GM23338 (cell line): ENCODE measurements around the gene CGB1. TPM values are rescaled to one million over a fixed set of nuclear protein-coding genes. Genes with fewer than 3 reads are reported as not detected.

Experiments used
- ATAC-seq: fragments of 200-7000 bp; cut with Tn5 transposase; 3 replicates; pipeline ENCODE4 v1.9.1; 2020
- DNase-seq: peaks from one replicate; pipeline ENCODE4 v3.0.0-alpha.2; 2015; ENCODE audit warnings: low spot score
- H2AFZ ChIP-seq: fragments of 200-600 bp; sonication (generic); 2 replicates; pipeline ENCODE4 v1.8.0; 2016; ENCODE audit warnings: antibody characterized with exemption, mild to moderate bottlenecking, moderate library complexity
- H3F3A ChIP-seq: fragments of 200-600 bp; sonication (generic); replicated peaks from 2 replicates; pipeline ENCODE4 v1.8.0; 2017; ENCODE audit warnings: antibody characterized with exemption, mixed run types, low read depth
- H3K27ac ChIP-seq: fragments of 200-600 bp; sonication (generic); 2 replicates; pipeline ENCODE4 v1.6.1; 2016; ENCODE audit warnings: low read depth
- H3K27me3 ChIP-seq: fragments of 200-600 bp; sonication (generic); 2 replicates; pipeline ENCODE4 v1.8.0; 2016; ENCODE audit warnings: mild to moderate bottlenecking, mixed run types, moderate library complexity; ENCODE audit not compliant: insufficient read depth
- H3K36me3 ChIP-seq: fragments of 200-600 bp; sonication (generic); 2 replicates; pipeline ENCODE4 v1.8.0; 2016; ENCODE audit warnings: mild to moderate bottlenecking; ENCODE audit not compliant: insufficient read depth
- H3K4me1 ChIP-seq: fragments of 200-600 bp; sonication (generic); 2 replicates; pipeline ENCODE4 v1.8.0; 2016; ENCODE audit warnings: mild to moderate bottlenecking, moderate library complexity; ENCODE audit not compliant: insufficient read depth
- H3K4me2 ChIP-seq: fragments of 200-600 bp; sonication (generic); 2 replicates; pipeline ENCODE4 v1.7.1; 2017; ENCODE audit warnings: mixed run types
- H3K4me3 ChIP-seq: fragments of 200-600 bp; sonication (generic); 2 replicates; pipeline ENCODE4 v1.6.1; 2016; ENCODE audit warnings: mixed run types
- H3K79me2 ChIP-seq: fragments of 200-600 bp; sonication (generic); replicated peaks from 2 replicates; pipeline ENCODE4 v1.8.0; 2017; ENCODE audit warnings: mild to moderate bottlenecking; ENCODE audit not compliant: insufficient read depth
- H3K9me2 ChIP-seq: fragments of 200-600 bp; sonication (generic); 2 replicates; pipeline ENCODE4 v1.8.0; 2017; ENCODE audit not compliant: insufficient read depth
- H4K20me1 ChIP-seq: fragments of 200-600 bp; sonication (generic); replicated peaks from 2 replicates; pipeline ENCODE4 v1.8.0; 2017; ENCODE audit warnings: mild to moderate bottlenecking; ENCODE audit not compliant: insufficient read depth
- H3K27ac Mint-ChIP-seq: 2 replicates; pipeline ENCODE4 v1.8.0; 2020; ENCODE audit warnings: inconsistent platforms, mild to moderate bottlenecking, moderate library complexity, mixed read lengths
- H3K27me3 Mint-ChIP-seq: 3 replicates; pipeline ENCODE4 v1.8.0; 2022; ENCODE audit warnings: low read depth, mild to moderate bottlenecking, moderate library complexity, mixed read lengths, inconsistent platforms; ENCODE audit not compliant: insufficient read depth, poor library complexity
- H3K36me3 Mint-ChIP-seq: 3 replicates; pipeline ENCODE4 v1.8.0; 2021; ENCODE audit warnings: low read depth, mild to moderate bottlenecking, inconsistent platforms, moderate library complexity, mixed read lengths
- H3K4me1 Mint-ChIP-seq: 3 replicates; pipeline ENCODE4 v1.8.0; 2020; ENCODE audit warnings: mild to moderate bottlenecking, inconsistent platforms, mixed read lengths
- H3K4me3 Mint-ChIP-seq: 3 replicates; pipeline ENCODE4 v1.8.0; 2021; ENCODE audit warnings: moderate library complexity, mild to moderate bottlenecking, inconsistent platforms, mixed read lengths
- H3K9me3 Mint-ChIP-seq: 3 replicates; pipeline ENCODE4 v1.8.0; 2020; ENCODE audit warnings: moderate library complexity, mild to moderate bottlenecking, inconsistent platforms, mixed read lengths
- ETS1 ChIP-seq: IDR thresholded peaks from 2 replicates; pipeline ENCODE4 v1.6.1; 2016; ENCODE audit warnings: antibody characterized with exemption
- EZH2 ChIP-seq: fragments of 200-600 bp; sonication (generic); IDR thresholded peaks from one replicate; pipeline ENCODE4 v1.8.0; 2017; ENCODE audit warnings: antibody characterized with exemption, mild to moderate bottlenecking, low read depth; ENCODE audit not compliant: unreplicated experiment
- EZH2phosphoT487 ChIP-seq: fragments of 200-600 bp; sonication (generic); IDR thresholded peaks from one replicate; pipeline ENCODE4 v1.8.1; 2018; ENCODE audit warnings: antibody characterized with exemption; ENCODE audit not compliant: unreplicated experiment
- JUNB ChIP-seq: IDR thresholded peaks from one replicate; pipeline ENCODE4 v1.6.1; 2016; ENCODE audit warnings: antibody characterized with exemption; ENCODE audit not compliant: unreplicated experiment
- NANOG ChIP-seq: IDR thresholded peaks from 2 replicates; pipeline ENCODE4 v1.6.1; 2016; ENCODE audit warnings: antibody characterized with exemption, borderline replicate concordance
- POLR2AphosphoS5 ChIP-seq: IDR thresholded peaks from 2 replicates; pipeline ENCODE4 v1.6.1; 2016; ENCODE audit warnings: antibody characterized with exemption, low read depth
- REST ChIP-seq: IDR thresholded peaks from one replicate; pipeline ENCODE4 v1.6.1; 2018; ENCODE audit warnings: antibody characterized with exemption; ENCODE audit not compliant: unreplicated experiment
- STAT1 ChIP-seq: IDR thresholded peaks from one replicate; pipeline ENCODE4 v1.6.1; 2016; ENCODE audit warnings: antibody characterized with exemption; ENCODE audit not compliant: unreplicated experiment
- ZNF114 ChIP-seq: fragments of 250-450 bp; sonication (Bioruptor Pico); IDR thresholded peaks from 2 replicates; pipeline ENCODE4 v1.5.0; 2020; ENCODE audit warnings: mild to moderate bottlenecking, moderate library complexity
- ZNF331 ChIP-seq: fragments of 250-450 bp; sonication (Bioruptor Pico); IDR thresholded peaks from 2 replicates; pipeline ENCODE4 v1.5.0; 2020; ENCODE audit warnings: low read depth, mild to moderate bottlenecking, moderate library complexity
- polyA plus RNA-seq: library from polyadenylated mRNA; unstranded; fragments of >200 nt; fragmentation: Nextera tagmentation; extraction: Ambion mirVana; gene quantifications from 2 replicates; pipeline ENCODE4 v1.2.1, GENCODE V29; 2016
- total RNA-seq: library from RNA; depleted of rRNA; stranded (reverse); fragments of >200 nt; shearing (Covaris generic); gene quantifications from 2 replicates; pipeline ENCODE4 v1.2.3, GENCODE V29; 2014

Gene CGB1
- total and polyA plus RNA-seq, 2 experiments from 2014 or later: 0.52 TPM; not detected in 1

GRCh38 chr19:49014123-49014869, 22.4 kb downstream of the CGB1 start:
- Histone ChIP-seq H3K27me3 (peaks cover 13% of the 10 kb centered on the region), H2AFZ (no peak overlapping the region), H3K27ac (no peak overlapping the region), H3K9me2 (no peaks in the 10 kb centered on the region), H3K4me1 (peaks cover 4% of the 10 kb centered on the region; the same call in 1 of the 2 replicates), H3K79me2 (no peaks in the 10 kb centered on the region), H3K36me3 (no peaks in the 10 kb centered on the region), H3F3A (0 out of 2 replicates have a peak, but pooled peaks cover 3% of the 10 kb centered on the region), H3K4me3 (no peak overlapping the region), H3K4me2 (no peak overlapping the region), H4K20me1 (no peaks in the 10 kb centered on the region; the same call in 1 of the 2 replicates)
- Mint-ChIP-seq H3K4me1 (peaks cover 9% of the 10 kb centered on the region), H3K36me3 (peaks cover 52% of the 10 kb centered on the region), H3K27ac (no peak overlapping the region), H3K9me3 (peaks cover 3% of the 10 kb centered on the region; the same call in 1 of the 3 replicates), H3K4me3 (no peak overlapping the region), H3K27me3 (peaks cover 22% of the 10 kb centered on the region)
- no peak for DNase-seq
- no peak for TF ChIP-seq REST
- TF ChIP-seq POLR2AphosphoS5: no peak
- TF ChIP-seq NANOG: no peak
- TF ChIP-seq EZH2phosphoT487: no peak
- no peak for TF ChIP-seq ETS1
- no peak for ATAC-seq

- Histone ChIP-seq H3K4me1 (no peaks in the 10 kb centered on the region), H3K4me2 (no peak overlapping the region), H3K27me3 (no peaks in the 10 kb centered on the region), H3K27ac (no peak overlapping the region), H2AFZ (no peak overlapping the region), H4K20me1 (no peaks in the 10 kb centered on the region; the same call in 1 of the 2 replicates), H3K79me2 (no peaks in the 10 kb centered on the region), H3K4me3 (no peak overlapping the region), H3K36me3 (peaks cover 7% of the 10 kb centered on the region; the same call in 1 of the 2 replicates), H3K9me2 (no peaks in the 10 kb centered on the region), H3F3A (no peaks in the 10 kb centered on the region)
- H3K9me3 Mint-ChIP-seq: no peaks in the 10 kb centered on the region; the same call in 2 of the 3 replicates
- no peak overlapping the region for H3K4me3 Mint-ChIP-seq
- no peak overlapping the region for H3K27ac Mint-ChIP-seq
- H3K36me3 Mint-ChIP-seq: peaks cover 73% of the 10 kb centered on the region
- ATAC-seq (no peak), DNase-seq (no peak)
- no peaks in the 10 kb centered on the region for H3K4me1 Mint-ChIP-seq
- H3K27me3 Mint-ChIP-seq: peaks cover 7% of the 10 kb centered on the region
- TF ChIP-seq NANOG (no peak), POLR2AphosphoS5 (no peak), JUNB (no peak), REST (no peak), ETS1 (no peak), ZNF114 (CRISPR knock-in tag) (no peak), STAT1 (no peak), EZH2 (no peak), ZNF331 (CRISPR knock-in tag) (no peak)
These were observed 25.5 kb downstream of the CGB1 start for GRCh38 chr19:49011194-49011593.
